Myocyte (in vitro differentiated cells): ENCODE measurements around the gene KCNQ1. TPM values are rescaled to one million over a fixed set of nuclear protein-coding genes. Genes with fewer than 3 reads are reported as not detected.

ENCODE experiments used
- DNase-seq: peaks from one replicate; pipeline ENCODE4 v3.0.0-alpha.2; 2012; ENCODE audit warnings: low read depth
- total RNA-seq: library from RNA; depleted of rRNA; stranded (reverse); fragments of >200 nt; gene quantifications from 2 replicates; pipeline ENCODE4 v1.2.3, GENCODE V29; 2014

Gene KCNQ1
- total RNA-seq, 1 donor from 2014 or later = 0.32 TPM

GRCh38 chr11:2577991-2578928, 133.5 kb downstream of the KCNQ1 start:
- DNase-seq = no peak

DNA sequence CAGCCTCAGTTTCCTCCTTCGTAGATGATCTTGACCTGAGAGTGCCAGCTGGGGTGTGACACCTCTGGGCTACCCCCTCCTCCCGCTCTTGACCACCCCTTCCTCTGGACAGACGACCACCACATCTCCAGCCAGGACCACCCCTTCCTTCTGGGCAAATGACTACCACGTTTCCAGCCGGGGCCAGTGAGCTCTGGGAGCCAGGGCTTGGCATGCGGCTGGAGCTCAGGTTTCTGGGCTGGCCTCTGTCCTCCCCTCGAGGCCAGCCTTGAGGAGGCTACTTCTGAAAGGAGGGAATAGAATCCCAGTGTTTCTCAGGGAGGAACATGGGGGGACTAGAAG, 134.1 kb downstream of the KCNQ1 start:
- DNase-seq = no peak

- DNase-seq = no peak
Measured at GRCh38 chr11:2579315-2580060, 134.7 kb downstream of the KCNQ1 start.

DNA sequence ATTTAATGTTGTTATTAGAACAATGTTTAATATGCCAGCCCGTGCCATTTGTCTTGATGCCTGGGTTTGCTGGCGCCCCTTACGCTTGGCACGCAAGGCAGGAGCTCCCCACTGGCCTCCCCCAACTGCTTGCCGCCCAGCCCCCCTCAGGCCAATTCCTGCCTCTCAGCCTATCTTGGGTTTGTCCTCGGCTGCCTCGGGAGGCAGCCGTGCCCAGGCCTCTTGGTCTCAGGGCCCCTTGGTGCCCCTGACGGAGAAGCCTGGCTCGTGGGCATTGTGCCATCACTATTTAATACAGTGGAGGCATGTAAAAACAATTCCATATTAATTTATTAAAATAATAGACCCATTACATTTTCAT, 135.2 kb downstream of the KCNQ1 start:
- no peak for DNase-seq

DNA sequence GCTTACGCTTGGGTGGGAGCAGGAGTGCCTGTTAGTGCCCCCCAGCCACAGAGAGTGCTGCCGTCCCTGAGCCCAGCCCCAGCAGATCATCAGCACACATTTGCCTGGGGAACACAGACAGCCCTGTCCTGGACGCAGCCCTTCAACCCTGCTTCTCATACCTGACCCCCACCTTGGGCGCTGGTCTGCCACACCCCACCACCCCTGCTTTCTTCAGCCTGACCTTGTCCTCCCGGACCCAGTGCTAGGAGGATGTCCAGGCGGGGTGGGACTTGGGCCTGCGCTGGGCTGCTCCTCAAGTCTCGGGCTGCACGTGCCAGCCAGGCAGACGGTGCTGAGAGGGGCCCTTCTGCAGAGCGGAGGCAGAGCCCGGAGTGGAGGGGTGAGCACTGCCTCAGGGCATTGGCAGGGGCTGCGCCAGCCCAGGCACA, 135.8 kb downstream of the KCNQ1 start:
- DNase-seq = no peak

DNA sequence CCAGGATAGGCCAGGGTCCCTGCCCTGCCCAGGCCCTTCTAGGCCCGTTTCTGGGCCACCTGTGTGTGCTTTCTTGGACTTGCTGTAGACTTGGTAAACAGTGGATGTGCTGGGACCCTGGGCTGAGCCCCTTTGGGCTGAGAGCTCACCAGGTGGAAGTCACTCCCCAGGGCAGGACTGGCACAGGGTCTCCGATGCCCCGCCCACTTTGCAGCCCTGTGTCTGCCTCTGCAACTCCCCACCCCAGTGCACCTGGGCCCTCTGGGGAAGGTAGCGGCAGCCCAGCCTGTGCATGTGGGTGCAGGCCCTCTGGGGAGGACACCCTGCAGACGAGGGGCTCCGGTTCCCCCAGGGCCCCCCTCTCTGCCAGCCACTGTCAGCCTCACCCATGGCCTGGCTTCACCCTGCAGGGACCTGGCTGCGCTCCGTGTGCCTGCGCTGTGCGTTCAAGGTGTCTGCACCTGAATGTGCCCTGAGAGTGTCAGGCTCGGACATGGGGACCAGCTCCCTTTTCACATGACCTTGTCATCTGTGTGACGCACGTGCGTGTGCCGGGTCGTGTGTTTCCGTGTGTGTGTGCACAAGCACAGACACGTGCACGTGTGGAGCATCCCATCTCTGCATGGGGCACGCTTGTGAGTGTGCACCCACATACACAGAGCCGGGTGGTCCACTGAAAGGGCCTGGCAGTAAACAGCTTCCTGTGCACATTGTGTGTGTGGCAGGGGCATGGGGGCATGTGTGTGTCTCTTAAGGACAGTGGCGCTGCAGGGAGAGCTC, 136.5 kb downstream of the KCNQ1 start:
- no peak for DNase-seq

GRCh38 chr11:2581931-2582350, 137.1 kb downstream of the KCNQ1 start:
- DNase-seq = no peak

DNA sequence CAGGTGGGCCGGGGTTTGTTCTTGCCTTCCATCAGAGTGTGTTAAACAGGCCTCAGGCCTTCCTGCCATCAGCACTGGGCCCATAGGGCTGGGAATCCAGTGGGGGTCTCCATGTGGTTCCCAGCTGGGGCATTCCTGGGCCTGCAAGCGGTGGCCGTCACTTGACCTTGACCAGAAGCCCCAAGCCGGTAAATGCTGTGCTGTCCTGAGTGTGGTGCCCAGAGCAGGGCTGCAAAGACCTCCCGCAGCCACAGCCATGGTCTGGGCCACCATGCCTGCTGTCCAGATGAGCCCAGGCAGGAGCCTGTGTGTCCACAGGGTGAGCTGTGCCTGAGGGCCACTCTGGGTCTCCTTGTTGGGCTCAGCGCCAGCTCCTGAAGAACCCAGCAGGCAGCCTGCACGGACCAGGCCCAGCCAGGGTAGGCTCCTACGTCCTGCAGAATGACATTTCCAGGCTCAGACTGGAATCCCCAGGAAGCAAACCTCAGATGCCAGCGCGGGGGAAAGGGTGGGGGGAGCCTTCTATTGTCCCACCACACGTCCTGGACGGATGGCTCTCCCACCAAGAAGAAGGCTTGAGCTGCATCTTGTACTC, 137.6 kb downstream of the KCNQ1 start:
- no peak for DNase-seq

DNA sequence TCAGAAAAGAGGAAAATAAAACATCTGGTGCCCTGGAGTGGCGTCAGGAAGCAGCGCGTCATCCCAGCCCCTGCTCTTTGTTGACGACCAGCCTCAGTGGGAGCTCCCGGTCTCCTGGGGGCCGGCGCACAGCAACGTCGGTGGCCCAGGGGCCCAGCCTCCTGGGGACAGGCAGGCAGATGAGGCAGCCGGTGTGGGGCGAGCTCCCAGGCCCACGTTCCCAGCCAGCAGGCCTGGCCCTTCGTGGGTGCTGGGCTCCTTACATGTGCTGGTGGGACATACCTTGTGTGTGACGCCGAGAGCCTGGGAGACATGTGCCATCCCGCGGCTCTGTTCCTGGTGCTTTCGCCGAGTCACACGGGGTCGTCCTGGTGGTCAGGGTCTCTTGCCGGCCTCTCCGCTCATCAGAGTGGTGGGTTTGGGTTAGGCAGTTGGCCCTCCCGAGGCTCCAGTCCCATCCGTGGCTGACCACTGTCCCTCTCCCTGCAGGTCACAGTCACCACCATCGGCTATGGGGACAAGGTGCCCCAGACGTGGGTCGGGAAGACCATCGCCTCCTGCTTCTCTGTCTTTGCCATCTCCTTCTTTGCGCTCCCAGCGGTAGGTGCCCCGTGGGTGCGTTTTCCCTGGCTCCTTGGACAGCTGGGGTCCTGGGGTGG, 138.3 kb downstream of the KCNQ1 start:
- no peak for DNase-seq

GRCh38 chr11:2583605-2583958, 138.8 kb downstream of the KCNQ1 start:
- no peak for DNase-seq

DNA sequence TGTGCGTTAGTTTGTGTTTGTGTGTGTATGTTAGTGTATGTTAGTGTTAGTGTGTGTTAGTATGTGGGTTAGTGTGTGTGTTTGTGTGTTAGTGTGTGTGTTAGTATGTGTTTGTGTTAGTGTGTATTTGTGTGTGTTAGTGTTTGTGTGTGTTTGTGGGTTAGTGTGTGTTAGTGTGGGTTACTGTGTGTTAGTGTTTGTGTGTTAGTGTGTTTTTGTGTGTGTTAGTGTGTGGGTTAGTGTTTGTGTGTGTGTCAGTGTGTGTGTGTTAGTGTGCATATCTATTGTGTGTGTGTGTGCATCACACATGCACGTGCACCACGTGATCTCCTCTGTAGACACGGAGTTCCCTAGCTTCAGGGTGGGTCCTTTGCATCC, 139.6 kb downstream of the KCNQ1 start:
- no peak for DNase-seq

DNA sequence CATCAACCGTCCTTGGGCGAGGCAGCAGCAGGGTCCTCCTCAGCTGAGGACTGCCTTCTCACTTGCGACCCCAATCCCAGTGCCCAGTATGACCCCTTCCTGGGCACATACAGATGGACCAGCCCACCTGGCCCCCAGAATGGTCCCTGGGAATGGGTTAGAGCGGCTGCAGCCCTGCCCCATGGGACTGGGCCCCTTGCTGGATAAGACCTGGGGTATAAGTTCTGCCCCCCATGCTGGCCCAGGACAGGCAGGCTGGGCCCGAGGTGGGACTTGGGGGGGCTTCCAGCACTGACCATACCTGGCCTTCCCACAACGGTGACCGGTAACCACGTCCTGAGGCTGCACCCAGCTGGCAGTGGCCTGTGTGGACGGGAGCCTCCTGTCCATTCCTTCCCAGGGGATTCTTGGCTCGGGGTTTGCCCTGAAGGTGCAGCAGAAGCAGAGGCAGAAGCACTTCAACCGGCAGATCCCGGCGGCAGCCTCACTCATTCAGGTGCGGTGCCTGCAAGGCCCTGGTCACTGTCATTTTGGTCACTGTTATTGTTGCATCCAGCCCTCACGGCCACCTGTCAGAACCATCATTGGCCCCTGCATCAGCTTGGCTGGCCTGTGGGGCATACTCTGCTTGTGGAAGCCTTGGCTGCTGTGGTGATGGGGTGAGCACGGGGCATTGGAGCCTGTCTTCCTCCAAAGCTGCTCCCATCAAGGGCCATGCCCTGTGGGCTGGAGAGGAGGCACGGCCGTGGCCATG, 140.2 kb downstream of the KCNQ1 start:
- no peak for DNase-seq

DNA sequence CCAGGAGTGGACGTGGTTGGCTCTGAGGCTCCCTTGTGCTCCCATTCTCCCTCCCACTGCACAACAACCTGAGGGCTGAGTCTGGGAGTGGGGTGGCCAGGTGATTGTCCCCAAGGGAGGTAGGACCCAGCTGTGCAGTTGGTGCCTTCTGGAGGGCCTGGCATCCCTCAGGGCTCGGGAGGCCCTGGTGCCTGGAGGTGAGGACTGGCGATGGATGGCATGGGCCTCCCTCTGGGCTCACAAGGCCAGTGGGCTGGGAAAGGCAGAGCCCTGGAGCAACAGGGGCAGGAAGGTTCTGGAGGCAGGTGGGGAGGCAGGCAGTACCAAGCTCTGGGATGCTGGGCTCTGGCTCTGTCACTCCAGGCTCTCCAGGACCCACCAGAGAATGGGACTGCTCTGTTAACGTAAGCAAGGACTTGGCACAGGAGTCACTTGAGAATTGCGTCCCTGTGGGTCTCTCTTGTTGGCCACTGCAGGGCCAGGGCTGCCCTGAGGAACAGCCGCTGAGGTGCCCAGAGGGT, 140.8 kb downstream of the KCNQ1 start:
- DNase-seq = no peak

DNA sequence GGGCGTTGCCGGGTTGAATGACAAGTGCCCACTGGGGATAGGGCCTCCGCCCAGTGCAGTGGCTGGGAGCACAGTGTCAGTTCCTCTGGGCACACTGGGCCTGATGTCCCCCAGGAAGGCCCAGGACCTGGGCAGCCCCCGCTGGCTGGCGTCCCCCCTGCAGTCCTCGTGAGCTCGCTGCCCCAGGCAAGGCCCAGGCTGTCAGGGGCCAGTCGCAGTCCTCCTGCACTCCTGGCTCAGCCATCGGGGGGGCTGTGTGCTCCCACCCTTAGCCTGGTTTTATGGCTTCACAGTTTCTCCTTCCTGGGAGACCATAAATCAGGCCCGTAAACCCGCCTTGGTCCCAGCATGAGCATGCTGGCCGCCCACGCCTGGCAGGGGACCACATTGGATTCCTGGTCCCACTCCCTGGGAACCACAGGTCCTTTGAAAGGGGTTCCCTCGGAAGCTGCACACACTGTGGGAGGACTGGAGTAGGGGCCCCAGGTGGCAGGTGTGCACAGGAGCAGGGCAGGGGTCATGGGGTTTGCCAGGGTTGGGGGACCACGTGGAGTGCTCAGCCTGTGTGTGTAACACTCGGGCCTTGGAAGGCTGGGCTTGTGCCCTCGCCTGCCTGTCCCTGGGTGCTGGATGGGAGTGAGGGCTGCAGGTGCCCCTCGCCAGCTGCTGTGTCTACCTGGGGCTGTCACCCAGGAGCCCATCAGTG, 141.4 kb downstream of the KCNQ1 start:
- no peak for DNase-seq

DNA sequence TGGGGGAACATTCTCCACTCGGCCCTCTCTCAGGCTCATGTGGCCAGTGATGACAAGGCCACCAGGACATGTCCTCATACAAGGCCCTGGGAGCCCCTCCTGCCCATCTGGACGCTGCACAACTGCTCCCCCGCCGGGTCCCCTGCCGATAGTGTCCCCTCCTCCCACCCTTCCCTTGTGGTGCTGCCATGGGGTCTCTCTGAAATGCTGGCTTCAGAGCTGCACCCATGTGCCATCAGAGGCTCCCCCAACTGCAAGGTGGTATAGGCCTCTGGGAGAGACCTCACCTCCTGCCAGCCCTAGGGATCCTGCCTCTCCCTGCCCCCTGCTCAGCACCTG, 142.0 kb downstream of the KCNQ1 start:
- DNase-seq = no peak

DNA sequence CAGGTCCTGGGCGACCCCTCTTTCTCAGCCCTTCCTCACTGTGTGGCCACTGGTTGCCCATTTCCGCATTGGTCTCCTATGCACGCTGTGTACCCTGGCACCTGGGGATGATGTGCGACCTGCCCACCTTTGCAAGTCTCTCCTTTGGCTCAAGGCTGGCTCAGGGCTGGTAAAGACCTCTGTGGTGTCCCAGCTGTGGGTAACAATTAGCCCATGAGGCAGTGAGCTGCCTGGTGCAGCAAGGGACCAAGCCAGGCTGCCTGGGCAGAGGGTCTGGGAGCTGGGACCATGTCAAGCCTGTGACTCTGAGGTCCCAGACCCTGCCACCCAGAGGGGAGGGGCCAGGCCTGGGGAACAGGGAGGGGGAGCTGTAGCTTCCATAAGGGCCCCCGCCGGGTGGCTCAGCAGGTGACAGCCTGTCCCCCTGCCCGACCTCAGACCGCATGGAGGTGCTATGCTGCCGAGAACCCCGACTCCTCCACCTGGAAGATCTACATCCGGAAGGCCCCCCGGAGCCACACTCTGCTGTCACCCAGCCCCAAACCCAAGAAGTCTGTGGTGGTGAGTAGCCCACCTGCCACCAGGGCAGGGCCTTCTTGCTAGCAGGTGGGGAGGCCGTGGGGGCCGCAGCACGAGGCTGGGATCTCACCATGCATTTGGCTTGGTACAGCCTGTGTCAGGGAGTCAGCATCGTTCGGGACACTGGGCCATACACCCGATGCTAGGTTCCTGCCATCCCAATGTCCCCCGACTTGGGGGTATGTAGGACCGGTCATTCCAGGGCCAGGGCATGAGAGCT, 142.5 kb downstream of the KCNQ1 start:
- DNase-seq = no peak

DNA sequence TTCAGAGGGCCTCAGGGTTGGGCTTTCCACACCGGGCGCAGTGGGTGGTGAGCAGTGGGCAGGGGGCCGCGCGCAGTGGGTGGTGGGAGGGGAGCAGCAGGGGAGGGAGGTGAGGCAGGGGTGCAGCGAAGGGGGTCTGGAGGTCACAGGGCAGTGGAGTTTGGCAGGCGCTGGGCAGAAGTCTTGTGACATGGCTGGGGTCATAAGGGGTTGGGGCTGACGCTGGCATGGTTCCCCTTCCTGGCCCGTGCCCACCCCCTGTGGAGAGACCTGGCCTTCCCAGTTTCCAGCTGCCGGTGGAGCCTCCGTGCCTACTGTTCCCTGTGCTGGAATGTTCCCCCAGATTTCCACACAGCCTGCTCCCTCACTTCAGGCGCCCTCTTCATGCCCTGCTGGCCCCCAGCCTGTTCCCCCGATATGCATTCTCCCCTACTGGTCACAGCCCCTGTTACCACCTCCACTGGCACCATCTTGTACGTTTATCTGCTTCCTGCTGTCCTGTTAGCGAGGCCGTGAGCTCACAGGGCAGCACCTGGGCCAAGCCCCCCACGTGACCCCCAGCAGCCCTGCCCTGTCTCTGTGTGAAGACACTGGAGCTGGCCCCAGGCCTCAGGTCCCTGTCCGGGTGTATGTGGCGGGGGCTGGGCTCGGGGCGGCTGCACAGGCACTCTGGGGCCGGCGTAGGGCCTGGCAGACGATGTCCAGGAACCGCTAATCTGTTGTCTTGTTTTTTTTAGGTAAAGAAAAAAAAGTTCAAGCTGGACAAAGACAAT, 143.4 kb downstream of the KCNQ1 start:
- no peak for DNase-seq
